Transverse colon (tissue), 4 donors: ENCODE measurements around the gene SLC22A1. TPM values are rescaled to one million over a fixed set of nuclear protein-coding genes. Genes with fewer than 3 reads are reported as not detected.

Experiments used
- DNase-seq: peaks from one replicate; pipeline ENCODE4 v3.0.0-alpha.2; 2019
- H3K27ac ChIP-seq, 4 donors: fragments of 200-600 bp; sonication (generic); 2 replicates each; pipeline ENCODE4 v1.5.1; 2016 to 2018; ENCODE audit warnings: inconsistent platforms in 4 of 4
- H3K27me3 ChIP-seq: fragments of 200-600 bp; sonication (generic); 2 replicates; pipeline ENCODE4 v1.5.1; 2017; ENCODE audit warnings: inconsistent platforms
- H3K36me3 ChIP-seq, 4 donors: fragments of 200-600 bp; sonication (generic); 2 replicates each; pipeline ENCODE4 v1.5.1; 2017 to 2019; ENCODE audit warnings: inconsistent platforms in 4 of 4
- H3K4me1 ChIP-seq, 4 donors: fragments of 200-600 bp; sonication (generic); 2 replicates each; pipeline ENCODE4 v1.5.1; 2017 to 2020; ENCODE audit warnings: inconsistent platforms in 4 of 4
- H3K4me3 ChIP-seq, 4 donors: fragments of 200-600 bp; sonication (generic); 1 replicate in 1 of 4; 2 replicates in 3 of 4; pipeline versions ENCODE4 v1.5.1 to v1.6.1; 2017 to 2019; ENCODE audit warnings: inconsistent platforms in 4 of 4
- H3K9me3 ChIP-seq, 2 donors: fragments of 200-600 bp; sonication (generic); 2 replicates each; pipeline ENCODE4 v1.5.1; 2017 to 2019; ENCODE audit warnings: inconsistent platforms in 2 of 2
- EP300 ChIP-seq: sonication (generic); formaldehyde crosslinking; IDR thresholded peaks from one replicate; pipeline ENCODE4 v1.6.1; 2017; ENCODE audit warnings: antibody characterized with exemption, low read depth
- POLR2A ChIP-seq: fragments of 450-650 bp; IDR thresholded peaks from one replicate; pipeline ENCODE4 v1.6.1; 2016; ENCODE audit warnings: antibody characterized with exemption, mild to moderate bottlenecking, moderate library complexity
- POLR2AphosphoS5 ChIP-seq, 3 donors: sonication (generic); formaldehyde crosslinking; IDR thresholded peaks; one replicate each; pipeline ENCODE4 v1.6.1; 2016; ENCODE audit warnings: antibody characterized with exemption in 3 of 3
- WGBS, 2 donors: methylation state at CpG; one replicate each; pipeline ENCODE4 v1.1.5; 2018; ENCODE audit warnings: low coverage in 1 of 2; 5-methylcytosine and 5-hydroxymethylcytosine counted together
- in situ Hi-C, 4 donors: fragments of 200-750 bp; cut with MboI; loops; one replicate each; pipeline versions ENCODE4 v1.15.0 to v1.15.1; 2017; ENCODE audit warnings: low sequenced_read_pairs in 3 of 4, low pct_ligation_motif_present in 1 of 4, low pct_unique_long_range_greater_than_20kb in 1 of 4
- intact Hi-C: fragments of 100-400 bp; cut with DNase I; formaldehyde crosslinking; loops from one replicate; pipeline ENCODE4 v1.15.1; 2023; ENCODE audit warnings: low total_unique reads
- total RNA-seq, 4 donors: library from RNA; depleted of rRNA; stranded (reverse); fragments of >200 nt; gene quantifications; one replicate each; pipeline ENCODE4 v1.1.0, GENCODE V29; 2016
- TF ChIP-seq, protein P1 (sequence below), 5 experiments: fragments of 200-600 bp in 3 of 5; fragments of 450-650 bp in 2 of 5; sonication (generic) in 3 of 5; IDR thresholded peaks; 1 replicate in 2 of 5; 2 replicates in 3 of 5; pipeline ENCODE4 v1.5.1; 2016 to 2017; ENCODE audit warnings: antibody characterized with exemption in 5 of 5, inconsistent platforms in 3 of 5, mild to moderate bottlenecking in 2 of 5, moderate library complexity in 1 of 5

Gene SLC22A1
- total RNA-seq, 4 donors from 2014 or later = 0.40 to 1.7 (median 0.55) TPM; not detected in 1

DNA sequence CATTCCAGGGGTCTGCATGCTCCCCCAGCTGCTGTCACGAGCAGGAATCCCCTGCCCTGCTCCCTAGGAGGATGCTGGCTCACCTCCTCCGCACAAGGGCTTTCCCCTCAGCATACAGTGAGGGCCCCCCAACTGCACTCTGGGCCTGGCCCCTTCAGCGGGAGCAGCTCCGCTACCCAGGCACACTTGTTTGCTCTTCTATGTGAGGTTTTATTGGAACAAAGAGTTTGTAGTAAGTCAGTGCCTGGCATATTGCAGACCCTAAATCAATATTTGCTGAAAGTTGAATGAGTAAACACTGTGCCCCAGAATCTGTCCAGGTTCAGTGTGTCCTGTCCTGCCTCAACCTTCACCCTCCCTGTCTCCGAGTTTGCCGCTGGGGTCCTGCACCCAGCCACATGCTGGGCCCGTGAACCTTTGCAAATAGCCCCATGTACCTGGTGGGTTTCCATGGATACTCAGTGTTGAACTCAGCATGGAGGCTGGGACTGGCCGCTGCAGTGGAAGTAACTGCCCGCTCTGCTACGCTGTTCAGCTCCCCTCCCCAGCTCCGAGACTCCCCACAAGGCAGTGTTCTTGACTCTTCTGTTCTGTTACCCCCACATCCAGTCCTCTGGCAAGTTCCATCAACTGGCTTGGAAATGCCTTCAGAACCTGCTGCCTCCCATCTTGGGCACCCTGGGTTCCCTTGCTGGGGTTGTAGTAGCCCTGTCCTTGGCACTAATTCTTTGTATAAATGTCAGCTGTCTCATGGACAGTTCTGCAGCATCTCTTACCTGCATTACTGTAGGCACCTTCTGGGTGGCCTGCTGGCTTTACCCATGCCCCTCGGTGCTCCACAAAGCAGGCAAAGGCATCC, 15.7 kb downstream of the SLC22A1 start:
- H3K4me3 ChIP-seq = no peak overlapping the region
- peaks cover 17 to 21% (median 19%) of the 10 kb centered on the region in 4 donors for H3K4me1 ChIP-seq
- no peaks in the 10 kb centered on the region for H3K9me3 ChIP-seq
- no peak overlapping the region for H3K27ac ChIP-seq
- TF ChIP-seq POLR2AphosphoS5 (IDR thresholded peaks at IDR 0.05) (no peak), EP300 (no peak), POLR2A (no peak)
- TF ChIP-seq, protein P1, sequence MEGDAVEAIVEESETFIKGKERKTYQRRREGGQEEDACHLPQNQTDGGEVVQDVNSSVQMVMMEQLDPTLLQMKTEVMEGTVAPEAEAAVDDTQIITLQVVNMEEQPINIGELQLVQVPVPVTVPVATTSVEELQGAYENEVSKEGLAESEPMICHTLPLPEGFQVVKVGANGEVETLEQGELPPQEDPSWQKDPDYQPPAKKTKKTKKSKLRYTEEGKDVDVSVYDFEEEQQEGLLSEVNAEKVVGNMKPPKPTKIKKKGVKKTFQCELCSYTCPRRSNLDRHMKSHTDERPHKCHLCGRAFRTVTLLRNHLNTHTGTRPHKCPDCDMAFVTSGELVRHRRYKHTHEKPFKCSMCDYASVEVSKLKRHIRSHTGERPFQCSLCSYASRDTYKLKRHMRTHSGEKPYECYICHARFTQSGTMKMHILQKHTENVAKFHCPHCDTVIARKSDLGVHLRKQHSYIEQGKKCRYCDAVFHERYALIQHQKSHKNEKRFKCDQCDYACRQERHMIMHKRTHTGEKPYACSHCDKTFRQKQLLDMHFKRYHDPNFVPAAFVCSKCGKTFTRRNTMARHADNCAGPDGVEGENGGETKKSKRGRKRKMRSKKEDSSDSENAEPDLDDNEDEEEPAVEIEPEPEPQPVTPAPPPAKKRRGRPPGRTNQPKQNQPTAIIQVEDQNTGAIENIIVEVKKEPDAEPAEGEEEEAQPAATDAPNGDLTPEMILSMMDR (IDR thresholded peaks at IDR 0.05) = no peak
- no peak for DNase-seq
- H3K27me3 ChIP-seq = no peaks in the 10 kb centered on the region
- H3K36me3 ChIP-seq = no peaks in the 10 kb centered on the region
- in situ Hi-C loops = no loop called here
- intact Hi-C loops = loop anchor here (5.0 kb wide), 1 partner anchor 320 kb away; no protein-coding TSS in a partner anchor
- 69% methylated on average over 12 of the region's 12 CpGs; no CpG with 5 or more reads in 1 of the 2 donors for WGBS, 2 donors

DNA sequence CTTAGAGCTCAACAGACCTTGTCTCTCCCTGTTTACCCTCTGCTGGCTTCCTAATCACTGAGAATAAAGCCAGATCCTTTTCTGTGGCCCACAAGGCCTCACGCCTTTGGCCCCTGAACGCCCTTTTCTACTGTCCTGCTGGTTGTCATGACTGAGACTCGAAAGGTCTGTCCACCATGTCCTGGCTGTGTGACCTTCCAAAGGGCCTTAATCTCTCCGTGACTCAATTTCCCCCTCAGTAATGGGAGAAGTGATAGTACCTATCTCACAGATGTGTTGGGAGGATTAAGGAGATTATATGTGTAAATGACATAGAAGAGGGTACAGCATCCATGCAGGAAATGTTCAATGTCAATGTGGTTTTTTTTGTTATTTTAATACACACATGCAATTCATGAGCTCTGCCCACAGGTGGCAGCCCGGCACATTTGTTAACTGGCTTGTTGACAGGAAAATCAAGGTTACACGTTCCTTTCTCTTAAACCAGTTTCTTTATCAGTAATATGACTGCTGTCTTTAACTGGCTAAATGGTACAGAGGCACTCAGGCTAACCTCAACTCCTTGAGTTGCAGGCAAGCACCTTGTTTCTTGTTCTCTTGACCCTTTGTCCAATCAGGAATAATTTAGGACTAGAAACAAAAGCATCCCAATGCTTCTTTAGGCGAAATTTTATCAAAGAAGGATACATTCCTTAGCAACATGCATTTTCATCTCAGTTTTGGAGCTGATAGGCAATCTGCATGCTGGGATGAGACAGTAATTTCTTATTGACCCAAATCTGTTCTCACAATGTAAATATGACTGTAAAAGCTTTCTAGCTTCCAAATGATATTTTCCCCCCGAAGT, 16.6 kb downstream of the SLC22A1 start:
- H3K27ac ChIP-seq = peak overlapping the region in 3 of 4 donors; percentile 46 to 75 (median 64)
- DNase-seq = peak; percentile 65
- in situ Hi-C loops (no loop called here), intact Hi-C loops (loop anchor here (5.0 kb wide), 1 partner anchor 319 kb away; no protein-coding TSS in a partner anchor)
- WGBS, 2 donors = 61 to 87% methylated on average over 3 to 8 of the region's 8 CpGs
- no peak overlapping the region for H3K4me3 ChIP-seq
- H3K27me3 ChIP-seq = no peaks in the 10 kb centered on the region
- no peaks in the 10 kb centered on the region for H3K9me3 ChIP-seq
- no peaks in the 10 kb centered on the region for H3K36me3 ChIP-seq
- TF ChIP-seq POLR2AphosphoS5 (IDR thresholded peaks at IDR 0.05) (no peak), EP300 (no peak), POLR2A (no peak)
- TF ChIP-seq, protein P1 (IDR thresholded peaks at IDR 0.05) = peak; percentile 70 to 88 (median 76)
- peaks cover 17 to 21% (median 19%) of the 10 kb centered on the region in 4 donors for H3K4me1 ChIP-seq

DNA sequence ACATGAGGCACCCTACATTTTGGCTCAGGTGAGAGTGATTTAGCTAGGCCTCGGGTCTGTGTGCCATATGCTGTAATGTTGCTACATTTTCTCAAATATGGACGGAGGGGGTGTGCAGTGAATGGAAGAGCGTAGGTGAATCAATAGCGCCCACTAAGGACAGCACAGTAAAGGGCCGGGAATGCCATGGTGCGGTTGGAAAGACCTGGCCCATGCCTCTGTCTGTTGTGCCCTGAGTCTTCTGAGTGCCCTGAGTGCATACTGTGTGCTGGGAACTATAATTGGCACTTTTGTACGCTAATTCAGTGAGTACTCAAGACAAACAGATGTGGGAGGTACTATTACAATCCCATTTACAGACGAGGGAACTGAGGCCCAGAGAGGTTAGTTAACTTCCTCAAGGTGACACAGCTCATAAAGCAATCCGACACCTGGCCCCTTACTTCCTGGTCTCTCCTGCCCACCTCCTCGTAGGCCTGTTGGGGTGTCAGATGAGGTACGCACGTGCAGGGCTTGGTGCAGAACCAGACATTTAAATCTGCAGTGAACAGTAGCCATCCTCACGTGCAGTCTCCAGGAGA, 17.3 kb downstream of the SLC22A1 start:
- intact Hi-C loops = loop anchor here (5.0 kb wide), 1 partner anchor 318 kb away; no protein-coding TSS in a partner anchor
- TF ChIP-seq POLR2AphosphoS5 (IDR thresholded peaks at IDR 0.05) = no peak
- no peak for TF ChIP-seq POLR2A
- no peak for TF ChIP-seq EP300
- TF ChIP-seq, protein P1 (IDR thresholded peaks at IDR 0.05) = no peak
- Histone ChIP-seq H3K4me1 (peaks cover 17 to 21% (median 19%) of the 10 kb centered on the region in 4 donors), H3K27ac (peak overlapping the region in 3 of 4 donors; percentile 46 to 75 (median 64)), H3K9me3 (no peaks in the 10 kb centered on the region), H3K27me3 (no peaks in the 10 kb centered on the region), H3K4me3 (no peak overlapping the region), H3K36me3 (no peaks in the 10 kb centered on the region)
- no peak for DNase-seq
- in situ Hi-C loops = no loop called here
- WGBS, 2 donors = 75 to 83% methylated on average over 4 to 13 of the region's 13 CpGs
